WTC11 (cell line): ENCODE measurements around the gene CCNG2.

Source experiments
- FOXJ3 ChIP-seq: sonication (generic); formaldehyde crosslinking; IDR thresholded peaks from 2 replicates; pipeline ENCODE4 v1.9.0; 2021; ENCODE audit warnings: missing genetic modification reagents, mild to moderate bottlenecking, borderline replicate concordance
- TCF7 ChIP-seq: sonication (generic); formaldehyde crosslinking; IDR thresholded peaks from 2 replicates; pipeline ENCODE4 v1.8.0; 2022; ENCODE audit warnings: mild to moderate bottlenecking, low read depth, missing genetic modification reagents, moderate library complexity
- TEAD4 ChIP-seq: sonication (generic); formaldehyde crosslinking; IDR thresholded peaks from 2 replicates; pipeline ENCODE4 v1.8.0; 2022; ENCODE audit warnings: mild to moderate bottlenecking, missing genetic modification reagents
- TF ChIP-seq, protein P1 (sequence below): fragments of 200-600 bp; IDR thresholded peaks from 2 replicates; pipeline ENCODE4 v1.8.0; 2022; ENCODE audit warnings: antibody characterized with exemption

DNA sequence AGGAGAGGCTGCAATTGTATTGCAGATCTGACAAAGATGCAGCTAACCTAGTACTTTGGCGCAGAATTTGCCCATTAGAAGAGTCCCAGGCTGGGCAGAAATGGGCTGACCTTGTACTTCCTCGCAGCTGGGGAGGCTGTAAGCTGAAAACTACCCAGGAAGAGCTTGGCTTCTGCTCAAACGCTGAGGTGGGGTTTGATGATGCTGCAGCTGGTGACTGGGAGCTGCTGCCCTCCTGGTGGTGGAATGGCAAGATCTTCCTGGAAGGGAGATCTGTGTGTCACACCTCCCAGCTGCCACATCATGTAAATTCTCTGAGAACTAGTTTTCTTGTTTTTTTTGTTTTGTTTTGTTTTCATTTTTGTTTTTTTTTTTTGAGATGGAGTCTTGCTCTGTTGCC lies 17.4 kb downstream of the CCNG2 start:
- TF ChIP-seq TCF7 (CRISPR knock-in tag) (no peak), TEAD4 (CRISPR knock-in tag) (no peak), FOXJ3 (no peak)
- TF ChIP-seq, protein P1, sequence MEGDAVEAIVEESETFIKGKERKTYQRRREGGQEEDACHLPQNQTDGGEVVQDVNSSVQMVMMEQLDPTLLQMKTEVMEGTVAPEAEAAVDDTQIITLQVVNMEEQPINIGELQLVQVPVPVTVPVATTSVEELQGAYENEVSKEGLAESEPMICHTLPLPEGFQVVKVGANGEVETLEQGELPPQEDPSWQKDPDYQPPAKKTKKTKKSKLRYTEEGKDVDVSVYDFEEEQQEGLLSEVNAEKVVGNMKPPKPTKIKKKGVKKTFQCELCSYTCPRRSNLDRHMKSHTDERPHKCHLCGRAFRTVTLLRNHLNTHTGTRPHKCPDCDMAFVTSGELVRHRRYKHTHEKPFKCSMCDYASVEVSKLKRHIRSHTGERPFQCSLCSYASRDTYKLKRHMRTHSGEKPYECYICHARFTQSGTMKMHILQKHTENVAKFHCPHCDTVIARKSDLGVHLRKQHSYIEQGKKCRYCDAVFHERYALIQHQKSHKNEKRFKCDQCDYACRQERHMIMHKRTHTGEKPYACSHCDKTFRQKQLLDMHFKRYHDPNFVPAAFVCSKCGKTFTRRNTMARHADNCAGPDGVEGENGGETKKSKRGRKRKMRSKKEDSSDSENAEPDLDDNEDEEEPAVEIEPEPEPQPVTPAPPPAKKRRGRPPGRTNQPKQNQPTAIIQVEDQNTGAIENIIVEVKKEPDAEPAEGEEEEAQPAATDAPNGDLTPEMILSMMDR, result no peak
